Gastroesophageal sphincter (tissue), 3 donors: ENCODE data around the gene BTBD9.

Experiments used
- EP300 ChIP-seq: sonication (generic); formaldehyde crosslinking; IDR thresholded peaks from one replicate; pipeline ENCODE4 v1.6.1; 2017; ENCODE audit warnings: antibody characterized with exemption, mild to moderate bottlenecking
- POLR2A ChIP-seq, 2 donors: fragments of 450-650 bp; IDR thresholded peaks; one replicate each; pipeline ENCODE4 v1.6.1; 2017; ENCODE audit warnings: antibody characterized with exemption in 2 of 2, mild to moderate bottlenecking in 2 of 2, moderate library complexity in 1 of 2
- POLR2AphosphoS5 ChIP-seq: sonication (generic); formaldehyde crosslinking; IDR thresholded peaks from one replicate; pipeline ENCODE4 v1.6.1; 2017; ENCODE audit warnings: antibody characterized with exemption
- TF ChIP-seq, protein P1 (sequence below), 4 experiments: fragments of 200-600 bp in 2 of 4; fragments of 450-650 bp in 2 of 4; sonication (generic) in 1 of 4; IDR thresholded peaks; one replicate each; pipeline ENCODE4 v1.5.1; 2017 to 2019; ENCODE audit warnings: antibody characterized with exemption in 4 of 4, mild to moderate bottlenecking in 2 of 4, moderate library complexity in 2 of 4

DNA sequence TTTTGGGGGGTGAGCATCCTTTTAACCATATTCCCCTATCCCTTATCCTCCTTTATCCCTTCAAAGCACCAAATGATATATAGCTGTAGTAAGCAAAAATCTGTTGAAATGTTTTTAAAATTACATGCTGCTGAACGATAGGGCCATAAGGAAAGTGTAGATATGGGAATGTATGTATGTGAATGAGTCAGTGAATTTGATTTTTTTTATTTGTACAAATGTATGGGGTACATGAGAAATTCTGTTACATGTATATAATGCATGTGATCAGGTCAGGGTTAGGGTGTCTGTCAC, 493.0 kb downstream of the BTBD9 start:
- TF ChIP-seq, protein P1, sequence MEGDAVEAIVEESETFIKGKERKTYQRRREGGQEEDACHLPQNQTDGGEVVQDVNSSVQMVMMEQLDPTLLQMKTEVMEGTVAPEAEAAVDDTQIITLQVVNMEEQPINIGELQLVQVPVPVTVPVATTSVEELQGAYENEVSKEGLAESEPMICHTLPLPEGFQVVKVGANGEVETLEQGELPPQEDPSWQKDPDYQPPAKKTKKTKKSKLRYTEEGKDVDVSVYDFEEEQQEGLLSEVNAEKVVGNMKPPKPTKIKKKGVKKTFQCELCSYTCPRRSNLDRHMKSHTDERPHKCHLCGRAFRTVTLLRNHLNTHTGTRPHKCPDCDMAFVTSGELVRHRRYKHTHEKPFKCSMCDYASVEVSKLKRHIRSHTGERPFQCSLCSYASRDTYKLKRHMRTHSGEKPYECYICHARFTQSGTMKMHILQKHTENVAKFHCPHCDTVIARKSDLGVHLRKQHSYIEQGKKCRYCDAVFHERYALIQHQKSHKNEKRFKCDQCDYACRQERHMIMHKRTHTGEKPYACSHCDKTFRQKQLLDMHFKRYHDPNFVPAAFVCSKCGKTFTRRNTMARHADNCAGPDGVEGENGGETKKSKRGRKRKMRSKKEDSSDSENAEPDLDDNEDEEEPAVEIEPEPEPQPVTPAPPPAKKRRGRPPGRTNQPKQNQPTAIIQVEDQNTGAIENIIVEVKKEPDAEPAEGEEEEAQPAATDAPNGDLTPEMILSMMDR (IDR thresholded peaks at IDR 0.05) = no peak
- no peak for TF ChIP-seq POLR2A (IDR thresholded peaks at IDR 0.05)
- no peak for TF ChIP-seq POLR2AphosphoS5
- TF ChIP-seq EP300 = no peak
